NT2/D1 (cell line): ENCODE data around the gene ROR1.

Experiments used
- DNase-seq: peaks from one replicate; pipeline ENCODE4 v3.0.0-alpha.2; 2011; ENCODE audit warnings: low read depth, low spot score
- H3K27me3 ChIP-seq: 2 replicates; pipeline ENCODE4 v1.6.0; 2011; ENCODE audit warnings: mild to moderate bottlenecking; ENCODE audit not compliant: insufficient read length, insufficient read depth
- H3K36me3 ChIP-seq: 2 replicates; pipeline ENCODE4 v1.6.1; 2011; ENCODE audit warnings: mild to moderate bottlenecking, low read length, mixed read lengths; ENCODE audit not compliant: insufficient read depth, insufficient read length
- H3K4me1 ChIP-seq: 2 replicates; pipeline ENCODE4 v1.5.1; 2011; ENCODE audit not compliant: insufficient read depth, insufficient read length
- H3K4me3 ChIP-seq: 2 replicates; pipeline ENCODE4 v1.5.1; 2011; ENCODE audit warnings: low read depth; ENCODE audit not compliant: insufficient read length
- H3K9ac ChIP-seq: 2 replicates; pipeline ENCODE4 v1.6.0; 2011; ENCODE audit warnings: low read depth; ENCODE audit not compliant: insufficient read length
- H3K9me3 ChIP-seq: 2 replicates; pipeline ENCODE4 v1.5.1; 2011; ENCODE audit warnings: mild to moderate bottlenecking, low read length; ENCODE audit not compliant: insufficient read depth
- SUZ12 ChIP-seq: IDR thresholded peaks from 2 replicates; pipeline ENCODE4 v1.6.1; 2011; ENCODE audit not compliant: insufficient read length, insufficient read depth; ENCODE audit errors: extremely low read depth
- YY1 ChIP-seq: IDR thresholded peaks from 2 replicates; pipeline ENCODE4 v1.6.1; 2011; ENCODE audit not compliant: insufficient read length, insufficient read depth
- ZNF274 ChIP-seq: IDR thresholded peaks from 2 replicates; pipeline ENCODE4 v1.6.1; 2011; ENCODE audit warnings: mild to moderate bottlenecking, low read depth, low read length

The ROR1 gene

GRCh38 chr1:64194168-64195080, 420.6 kb downstream of the ROR1 start:
- DNase-seq: no peak
- Histone ChIP-seq H3K36me3 (no peaks in the 10 kb centered on the region), H3K27me3 (no peaks in the 10 kb centered on the region), H3K9me3 (peaks cover 6% of the 10 kb centered on the region; the same call in 1 of the 2 replicates), H3K4me1 (no peaks in the 10 kb centered on the region), H3K4me3 (no peak overlapping the region), H3K9ac (no peak overlapping the region)
- no peak for TF ChIP-seq SUZ12
- TF ChIP-seq ZNF274: no peak
- no peak for TF ChIP-seq YY1

- peaks cover 12% of the 10 kb centered on the region for H3K9me3 ChIP-seq
- no peak overlapping the region for H3K4me3 ChIP-seq
- H3K36me3 ChIP-seq: no peaks in the 10 kb centered on the region
- no peak for DNase-seq
- no peaks in the 10 kb centered on the region for H3K27me3 ChIP-seq
- no peak for TF ChIP-seq SUZ12
- no peak for TF ChIP-seq YY1
- TF ChIP-seq ZNF274: no peak
- no peak overlapping the region for H3K9ac ChIP-seq
- H3K4me1 ChIP-seq: no peaks in the 10 kb centered on the region
These were observed 421.2 kb downstream of the ROR1 start for GRCh38 chr1:64195081-64195395.

DNA sequence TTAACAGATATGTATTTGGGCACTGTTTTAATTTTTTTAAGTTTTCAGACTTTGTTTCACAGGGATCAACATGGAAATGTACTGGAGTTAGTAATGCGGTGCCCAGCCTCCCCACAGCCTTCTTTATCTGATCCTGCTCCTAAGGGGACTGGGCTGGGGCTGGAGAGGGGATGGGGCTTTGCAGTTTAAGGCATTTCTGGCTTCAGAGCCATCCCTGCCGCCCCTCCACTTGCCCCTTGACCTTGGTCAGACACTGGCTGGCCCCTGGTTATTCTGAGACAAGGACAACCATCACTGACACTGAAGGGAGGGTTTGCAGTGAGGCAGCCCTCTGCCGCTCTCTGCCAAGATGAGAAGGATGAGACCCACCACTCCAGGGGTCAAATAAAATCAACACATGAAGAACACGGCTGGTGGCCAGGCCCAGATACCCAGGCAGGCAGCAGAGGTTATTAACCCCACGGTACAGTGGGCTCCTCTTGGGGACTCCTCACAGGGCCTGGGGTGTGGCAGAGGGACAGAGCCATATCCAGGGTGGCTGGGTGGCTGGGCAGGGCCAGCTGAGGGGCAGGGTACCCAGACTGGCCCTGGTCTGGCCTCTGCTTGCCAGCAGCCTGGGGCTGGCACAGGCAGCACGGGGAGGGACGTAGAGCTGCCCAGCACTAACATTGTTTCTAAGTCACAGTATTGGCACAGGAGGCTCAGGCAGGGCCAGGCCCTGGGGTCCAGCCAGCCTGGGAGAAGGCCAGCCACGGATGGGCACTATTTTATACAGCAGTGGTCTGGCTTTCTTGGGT, 422.5 kb downstream of the ROR1 start:
- H3K4me3 ChIP-seq: no peak overlapping the region
- peaks cover 13% of the 10 kb centered on the region for H3K9me3 ChIP-seq
- H3K27me3 ChIP-seq: no peaks in the 10 kb centered on the region
- no peak overlapping the region for H3K9ac ChIP-seq
- H3K4me1 ChIP-seq: no peaks in the 10 kb centered on the region
- TF ChIP-seq ZNF274 (no peak), YY1 (no peak), SUZ12 (no peak)
- no peak for DNase-seq
- no peaks in the 10 kb centered on the region for H3K36me3 ChIP-seq

GRCh38 chr1:64197076-64197475, 423.3 kb downstream of the ROR1 start:
- TF ChIP-seq YY1: no peak
- no peak for TF ChIP-seq SUZ12
- no peak for TF ChIP-seq ZNF274
- no peaks in the 10 kb centered on the region for H3K27me3 ChIP-seq
- no peak overlapping the region for H3K4me3 ChIP-seq
- H3K36me3 ChIP-seq: no peaks in the 10 kb centered on the region
- DNase-seq: no peak
- peaks cover 9% of the 10 kb centered on the region for H3K9me3 ChIP-seq
- no peaks in the 10 kb centered on the region for H3K4me1 ChIP-seq
- H3K9ac ChIP-seq: no peak overlapping the region

DNA sequence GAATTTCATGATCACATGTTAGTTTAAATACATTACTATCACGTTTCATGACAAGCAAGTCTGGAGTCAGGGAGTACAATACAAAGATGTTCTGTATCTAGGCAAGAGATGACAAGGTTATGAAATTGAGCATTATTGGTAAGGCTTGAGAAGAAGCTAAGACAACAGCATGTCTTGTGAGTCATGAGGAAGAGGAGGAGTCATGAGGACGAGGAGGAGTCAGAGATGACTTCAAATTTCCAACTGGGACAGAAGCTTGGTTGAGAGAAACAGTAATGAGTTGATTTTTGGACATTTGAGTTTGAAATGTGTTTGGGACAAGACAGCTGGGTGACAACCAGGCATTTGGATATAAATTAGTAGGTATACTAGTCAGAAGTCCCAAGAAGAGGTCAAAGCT, 425.3 kb downstream of the ROR1 start:
- DNase-seq: no peak
- peaks cover 22% of the 10 kb centered on the region for H3K9me3 ChIP-seq
- H3K4me1 ChIP-seq: no peaks in the 10 kb centered on the region
- H3K36me3 ChIP-seq: no peaks in the 10 kb centered on the region
- no peak for TF ChIP-seq ZNF274
- no peak for TF ChIP-seq SUZ12
- no peak for TF ChIP-seq YY1
- no peak overlapping the region for H3K9ac ChIP-seq
- no peak overlapping the region for H3K4me3 ChIP-seq
- no peaks in the 10 kb centered on the region for H3K27me3 ChIP-seq

DNA sequence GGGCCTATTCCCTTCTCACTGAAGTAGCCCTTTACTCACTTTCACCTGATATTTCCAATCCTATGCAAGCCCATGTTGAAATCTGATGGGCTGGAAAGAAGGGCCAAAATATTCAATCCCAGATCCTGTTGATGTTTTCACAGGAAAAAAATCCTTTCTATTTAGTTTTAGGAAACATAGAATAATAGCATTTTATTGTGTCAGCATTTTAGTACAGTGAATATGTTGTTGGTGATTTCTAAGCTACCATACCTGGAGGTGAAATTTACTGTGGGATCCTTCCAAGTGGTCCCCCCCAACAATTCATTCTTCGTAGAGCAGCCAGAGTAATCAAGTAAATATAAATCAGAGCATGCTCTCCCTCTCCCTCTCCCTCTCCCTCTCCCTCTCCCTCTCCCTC, 426.2 kb downstream of the ROR1 start:
- no peak for TF ChIP-seq ZNF274
- TF ChIP-seq YY1: no peak
- no peak for TF ChIP-seq SUZ12
- H3K27me3 ChIP-seq: no peaks in the 10 kb centered on the region
- no peaks in the 10 kb centered on the region for H3K36me3 ChIP-seq
- no peak overlapping the region for H3K4me3 ChIP-seq
- no peak overlapping the region for H3K9ac ChIP-seq
- no peaks in the 10 kb centered on the region for H3K4me1 ChIP-seq
- no peak for DNase-seq
- H3K9me3 ChIP-seq: peaks cover 22% of the 10 kb centered on the region

- no peaks in the 10 kb centered on the region for H3K27me3 ChIP-seq
- no peaks in the 10 kb centered on the region for H3K36me3 ChIP-seq
- H3K9ac ChIP-seq: no peak within 1 kb of the TSS
- DNase-seq: no peak
- peaks cover 22% of the 10 kb centered on the region for H3K9me3 ChIP-seq
- TF ChIP-seq SUZ12 (no peak), ZNF274 (no peak), YY1 (no peak)
- no peaks in the 10 kb centered on the region for H3K4me1 ChIP-seq
- no peak within 1 kb of the TSS for H3K4me3 ChIP-seq
These were observed 429.6 kb downstream of the ROR1 start, which contains the start of gene UBE2U for GRCh38 chr1:64203420-64203819. Gene UBE2U, plus strand, starts transcription at chr1:64203623. Its CDS starts 428 bp downstream, at chr1:64204051.
